Ramos (cell line): ENCODE results near the gene OPHN1.

Source experiments
- in situ Hi-C: fragments of 300-500 bp; cut with MboI; formaldehyde crosslinking; loops from one replicate; pipeline ENCODE4 v1.14.3; 2022; ENCODE audit warnings: low sequenced_read_pairs; ENCODE audit not compliant: unreplicated experiment

The OPHN1 gene

DNA sequence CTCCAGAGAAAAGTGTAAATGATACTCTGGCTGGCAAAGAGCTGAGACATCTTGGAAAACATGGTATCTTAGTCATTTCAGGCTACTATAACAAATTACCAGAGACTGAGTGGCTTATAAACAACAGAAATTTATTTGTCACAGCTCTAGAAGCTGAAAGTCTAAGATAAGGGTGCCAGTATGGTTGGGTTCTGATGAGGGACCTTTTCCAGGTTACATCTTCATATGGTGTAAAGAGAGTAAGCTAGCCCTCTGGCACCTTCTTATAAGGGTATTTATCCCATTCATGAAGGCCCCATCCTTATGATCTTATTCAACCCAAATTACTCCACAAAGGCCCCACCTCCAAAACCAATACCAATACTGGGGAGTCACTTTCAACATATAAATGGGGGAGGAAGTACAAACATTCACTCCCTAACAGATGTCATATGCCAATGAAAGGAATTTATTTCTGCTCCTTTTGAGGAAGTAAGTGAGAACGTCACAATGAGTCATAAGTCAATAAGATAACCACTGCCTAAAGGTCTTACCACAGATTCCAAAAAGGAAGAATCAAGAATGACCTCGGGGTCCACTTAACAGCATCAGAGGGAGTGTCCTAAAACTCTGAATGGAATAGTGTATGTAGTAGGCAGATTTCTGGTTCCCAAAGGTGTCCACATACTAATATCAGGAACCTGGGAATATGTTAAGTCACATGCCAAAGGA, 246.6 kb downstream of the OPHN1 start:
- in situ Hi-C loops = loop anchor here (25.0 kb wide), 1 partner anchor 526 kb away; no protein-coding TSS in a partner anchor

DNA sequence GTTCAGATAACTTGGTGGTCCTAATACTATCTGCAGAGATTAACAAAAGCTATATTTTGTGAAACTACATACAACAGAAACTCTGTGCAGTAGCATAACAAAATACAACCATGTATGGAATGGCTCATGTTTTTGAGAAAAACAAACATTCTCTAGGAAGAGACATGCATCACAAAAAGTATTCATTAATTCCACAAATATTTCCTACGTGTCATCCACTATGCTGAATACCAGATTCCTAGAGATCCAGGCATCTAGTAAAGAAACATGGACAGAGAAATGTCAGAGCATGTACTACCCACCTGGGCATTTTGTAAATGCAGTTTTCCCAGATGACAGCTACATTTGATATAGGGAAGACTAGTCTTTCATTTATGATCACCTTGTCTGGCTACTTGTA, 248.1 kb downstream of the OPHN1 start:
- in situ Hi-C loops = loop anchor here (25.0 kb wide), 1 partner anchor 527 kb away; no protein-coding TSS in a partner anchor

DNA sequence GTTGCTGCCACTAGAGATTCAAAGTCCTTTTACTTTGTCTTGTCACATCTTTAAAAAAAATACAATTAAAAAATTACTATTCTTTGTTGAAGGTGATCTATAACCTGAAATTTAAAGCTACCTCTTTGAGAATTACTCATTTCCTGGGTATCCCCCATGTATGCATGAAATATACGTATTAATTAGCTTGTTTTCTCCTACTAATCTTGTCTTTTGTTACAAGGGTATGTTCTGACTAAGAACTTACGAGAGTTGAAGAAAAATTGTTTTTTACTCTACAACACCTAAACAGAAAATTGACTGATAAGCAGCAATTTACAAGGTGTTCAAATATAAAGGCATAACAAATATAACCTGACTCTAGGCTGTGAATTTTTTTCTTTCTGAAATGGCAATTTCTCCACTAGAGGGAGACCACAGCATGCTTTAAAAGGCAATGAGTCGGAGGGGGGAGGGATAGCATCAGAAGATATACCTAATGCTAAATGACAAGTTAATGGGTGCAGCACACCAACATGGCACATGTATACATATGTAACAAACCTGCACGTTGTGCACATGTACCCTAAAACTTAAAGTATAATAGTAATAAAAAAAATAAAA, 249.6 kb downstream of the OPHN1 start:
- in situ Hi-C loops = loop anchor here (25.0 kb wide), 1 partner anchor 529 kb away; no protein-coding TSS in a partner anchor

DNA sequence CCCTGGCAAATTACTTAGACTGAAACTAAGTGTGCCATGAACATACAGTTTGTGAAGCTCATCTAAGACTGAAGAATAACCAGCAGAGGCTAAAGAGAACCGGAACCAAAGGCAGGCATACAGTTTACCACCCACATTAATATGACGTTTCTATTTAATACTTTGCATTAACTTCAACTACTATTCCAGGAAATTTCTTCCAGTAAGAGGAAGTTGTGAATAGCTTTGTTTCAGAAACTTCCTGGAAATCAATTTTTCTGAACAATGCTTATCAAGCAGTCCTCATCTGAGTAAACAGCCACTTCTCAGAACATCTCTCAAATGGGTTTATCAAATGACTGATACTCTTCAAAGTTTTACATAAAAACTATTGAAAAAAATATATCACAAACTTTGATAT, 252.7 kb downstream of the OPHN1 start:
- in situ Hi-C loops = loop anchor here (25.0 kb wide), 1 partner anchor 532 kb away; no protein-coding TSS in a partner anchor

DNA sequence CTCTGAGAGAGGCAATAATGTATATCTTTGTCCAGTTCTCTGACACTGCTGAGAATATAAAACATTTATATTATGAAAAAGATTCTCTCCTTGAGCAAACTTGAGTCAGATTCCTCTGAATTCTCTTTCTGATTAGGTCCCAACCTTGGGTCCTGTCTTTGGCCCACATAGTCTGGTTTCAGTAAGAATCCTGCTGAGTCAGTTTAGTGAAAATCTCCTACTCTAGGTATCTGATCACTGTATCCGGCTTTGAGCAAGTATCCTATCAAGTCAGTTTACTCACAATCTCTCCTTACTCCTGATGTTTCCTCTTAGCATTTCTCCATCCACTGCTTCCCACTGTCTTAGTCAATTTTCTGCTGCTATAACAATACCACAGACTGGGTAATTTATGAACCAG, 253.9 kb downstream of the OPHN1 start:
- in situ Hi-C loops = loop anchor here (25.0 kb wide), 1 partner anchor 533 kb away; no protein-coding TSS in a partner anchor

DNA sequence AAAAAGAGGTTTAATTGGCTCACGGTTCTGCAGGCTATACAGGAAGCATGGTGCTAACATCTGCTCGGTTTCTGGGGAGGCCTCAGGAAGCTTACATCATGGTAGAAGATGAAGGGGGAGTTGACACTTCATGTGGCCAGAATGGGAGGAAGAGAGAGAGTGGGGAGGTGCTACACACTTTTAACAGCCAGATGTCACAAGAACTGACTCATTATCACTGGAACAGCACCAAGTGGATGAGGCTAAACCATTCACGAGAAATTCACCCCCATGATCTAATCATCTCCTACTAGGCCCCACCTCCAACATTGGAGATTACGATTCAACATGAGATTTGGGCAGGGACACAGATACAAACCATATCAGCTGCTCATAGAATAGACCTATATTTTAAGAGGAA, 255.8 kb downstream of the OPHN1 start:
- in situ Hi-C loops = loop anchor here (25.0 kb wide), 1 partner anchor 535 kb away; no protein-coding TSS in a partner anchor

DNA sequence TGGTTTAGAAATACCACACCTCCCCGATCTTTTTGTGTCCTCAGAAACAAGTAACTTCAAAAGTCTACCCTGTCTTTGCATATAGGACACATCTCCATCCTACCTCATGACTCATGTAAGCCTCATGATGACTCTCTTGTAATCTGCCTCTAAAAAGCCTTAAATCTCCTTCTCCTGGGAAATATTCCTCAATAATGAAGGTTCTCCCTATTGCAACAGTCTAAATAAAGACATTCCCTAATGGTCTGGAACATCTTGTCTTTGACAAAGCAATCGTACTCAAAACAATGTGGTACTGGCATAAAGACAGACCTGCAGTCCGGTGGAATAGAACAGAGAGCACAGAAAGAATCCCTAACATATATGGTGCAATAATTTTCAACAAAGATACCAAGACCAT, 257.7 kb downstream of the OPHN1 start:
- in situ Hi-C loops = loop anchor here (25.0 kb wide), 1 partner anchor 537 kb away; no protein-coding TSS in a partner anchor

DNA sequence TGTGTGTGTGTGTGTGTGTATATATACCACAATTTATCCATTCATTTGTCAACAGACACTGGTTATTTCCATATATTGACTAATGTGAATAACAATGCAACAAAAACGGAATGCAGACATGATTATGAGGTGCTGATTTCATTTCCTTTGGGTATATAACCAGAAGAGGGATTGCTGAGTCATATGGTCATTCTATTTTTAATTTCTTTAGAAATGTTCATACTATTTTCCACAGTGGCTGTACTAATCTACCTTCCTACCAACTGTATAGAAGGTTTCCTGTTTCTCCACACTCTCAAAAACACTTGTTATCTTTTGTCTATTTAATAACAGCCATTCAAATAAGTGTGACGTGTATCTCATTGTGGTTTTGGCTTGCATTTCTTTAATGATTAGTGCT, 269.9 kb downstream of the OPHN1 start:
- in situ Hi-C loops = no loop called here

DNA sequence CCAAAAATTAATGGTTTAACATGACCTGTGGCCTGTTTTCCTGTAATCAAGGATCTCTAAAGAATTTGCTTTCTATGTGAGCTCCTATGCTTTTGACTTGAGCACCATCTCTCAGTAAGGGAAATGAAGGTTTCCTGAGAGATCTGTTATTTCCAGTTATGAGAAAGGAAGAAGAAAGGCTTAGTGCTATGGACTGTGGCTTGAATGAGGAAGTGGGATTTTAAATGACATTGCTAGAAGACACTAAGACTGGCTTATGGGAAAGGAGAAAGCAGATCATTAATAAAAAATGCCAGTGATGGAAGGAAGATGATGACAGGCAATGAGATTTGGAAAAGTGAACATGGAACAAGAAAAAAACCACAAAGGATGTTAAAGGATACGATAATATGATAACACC, 285.4 kb downstream of the OPHN1 start:
- in situ Hi-C loops = no loop called here

DNA sequence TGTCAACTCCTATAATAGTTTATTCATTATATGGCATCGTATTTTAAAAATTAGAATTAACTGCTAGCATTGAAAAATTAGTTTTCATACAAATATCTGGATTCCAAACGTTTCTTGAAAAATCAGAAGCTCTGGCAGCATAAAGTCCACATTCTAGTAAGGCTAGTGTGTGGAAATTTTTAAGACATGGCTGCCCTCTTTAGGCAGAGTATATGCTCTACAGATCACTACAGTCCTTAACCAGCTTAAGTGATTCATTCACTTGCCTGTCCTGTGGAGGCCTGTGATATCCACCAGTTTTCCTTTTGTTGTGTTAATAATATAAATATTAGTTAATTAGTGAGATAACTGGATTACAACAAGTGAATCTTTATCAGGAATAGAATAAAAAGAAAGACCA, 287.2 kb downstream of the OPHN1 start:
- in situ Hi-C loops = no loop called here

DNA sequence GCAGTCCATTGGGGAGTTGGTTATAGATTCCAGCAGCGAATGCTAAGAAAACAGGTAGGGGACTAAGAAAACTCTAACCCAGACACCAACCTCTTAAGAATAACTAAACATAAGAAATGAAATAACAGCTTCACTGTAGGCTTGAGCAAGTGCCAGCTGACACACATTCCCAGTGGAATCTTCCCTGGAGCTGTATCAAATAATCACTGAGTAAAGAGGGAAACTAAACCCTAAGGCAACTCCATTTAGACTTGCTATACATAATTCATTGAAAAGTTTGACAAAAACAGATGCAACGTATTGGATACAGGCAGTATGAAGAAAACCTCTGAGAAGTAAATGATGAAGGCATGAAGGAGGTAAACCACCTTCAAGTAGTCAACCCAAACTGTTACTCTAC, 293.5 kb downstream of the OPHN1 start:
- in situ Hi-C loops = no loop called here

DNA sequence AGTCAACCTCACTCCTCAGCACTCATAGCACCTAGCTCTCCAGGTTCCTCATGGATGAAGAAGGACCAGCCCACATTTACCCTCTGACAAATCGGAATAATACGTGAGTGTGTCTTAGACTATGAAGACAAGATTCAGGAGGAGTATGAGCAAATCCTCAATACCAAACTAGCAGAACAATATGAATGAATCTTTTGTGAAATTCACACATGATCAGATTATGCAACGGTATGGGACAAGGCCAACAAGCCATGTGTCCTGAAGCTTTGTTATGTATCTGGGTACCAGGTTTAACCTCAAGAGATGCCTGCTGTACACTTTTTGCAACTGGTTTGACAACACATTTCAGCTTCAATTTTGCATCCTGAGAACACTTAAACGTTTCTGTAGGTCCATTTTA, 300.1 kb downstream of the OPHN1 start:
- in situ Hi-C loops = no loop called here

DNA sequence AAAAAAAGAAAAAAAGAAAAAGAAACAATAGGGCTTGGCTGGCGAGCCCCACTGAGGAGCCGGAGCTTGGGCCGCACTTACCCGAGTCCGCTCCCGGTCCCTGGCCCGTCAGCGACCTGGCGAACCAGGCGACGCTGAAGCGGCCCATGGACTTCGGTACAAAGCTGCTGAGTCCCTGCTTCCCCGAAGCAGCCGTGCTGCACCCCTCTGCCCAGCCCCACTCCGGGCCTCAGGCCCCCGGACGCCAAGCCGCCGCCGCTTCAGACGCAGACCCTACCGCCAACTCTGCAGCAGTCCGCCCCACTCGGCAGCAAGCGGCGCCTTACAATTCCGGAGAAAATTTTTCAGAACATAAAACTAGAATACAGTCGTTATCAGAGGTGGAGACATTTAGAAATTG, 300.5 kb downstream of the OPHN1 start:
- in situ Hi-C loops = no loop called here

DNA sequence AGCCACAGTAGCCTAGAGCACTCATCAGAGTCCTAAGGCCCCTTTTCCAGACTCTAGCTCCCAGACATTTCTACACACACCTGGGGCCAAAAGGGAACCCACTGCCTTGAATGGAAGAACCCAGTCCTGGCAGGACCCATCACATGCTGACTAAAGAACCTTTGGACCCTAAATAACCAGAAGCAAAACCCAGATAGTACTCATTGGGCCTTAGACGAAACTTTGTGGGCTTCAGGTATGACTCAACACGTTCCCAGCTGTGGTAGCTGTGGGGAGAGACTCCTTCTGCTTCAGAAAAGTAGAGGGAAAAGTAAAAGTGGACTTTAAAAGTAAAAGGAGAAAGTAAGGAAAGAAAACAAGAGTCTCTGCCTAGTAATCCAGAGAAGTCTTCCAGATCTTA, 311.5 kb downstream of the OPHN1 start:
- in situ Hi-C loops = no loop called here

DNA sequence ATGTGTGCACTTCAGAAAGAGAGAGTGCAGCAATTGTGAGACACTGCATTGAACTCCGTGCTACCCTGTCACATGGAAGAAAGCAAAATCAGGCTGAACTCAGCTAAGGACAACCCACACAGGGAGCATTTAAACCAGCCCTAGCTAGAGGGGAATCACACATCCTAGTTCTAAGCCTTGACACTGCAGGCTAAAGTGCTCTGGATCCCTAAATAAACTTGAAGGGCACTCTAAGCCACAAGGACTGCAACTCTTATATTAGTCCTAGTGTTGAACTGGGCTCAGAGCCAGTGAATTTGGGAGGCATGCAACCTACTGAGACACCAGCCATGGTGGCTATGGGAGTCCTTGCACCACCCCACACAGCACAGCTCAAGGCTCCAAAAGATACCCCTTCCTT, 311.9 kb downstream of the OPHN1 start:
- in situ Hi-C loops = no loop called here

DNA sequence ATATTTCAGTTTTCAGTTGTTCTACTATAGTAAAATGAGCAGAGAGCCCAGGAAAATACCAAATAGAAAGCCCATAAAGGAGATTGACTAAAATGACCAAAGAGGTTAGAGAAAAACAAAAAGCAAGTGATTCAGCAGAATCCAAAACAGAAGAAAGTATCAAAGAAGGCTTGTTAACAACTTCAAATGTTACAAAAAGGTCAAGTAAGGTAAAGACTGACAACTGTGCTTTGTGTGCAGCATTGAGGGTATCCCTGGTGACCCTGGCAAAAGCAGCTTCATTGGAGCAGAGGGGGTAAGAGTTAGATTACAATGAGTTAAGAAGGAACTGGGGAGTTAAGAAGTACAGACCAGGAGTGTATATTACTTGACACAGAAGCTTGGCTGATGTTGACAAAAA, 317.9 kb downstream of the OPHN1 start:
- in situ Hi-C loops = no loop called here

DNA sequence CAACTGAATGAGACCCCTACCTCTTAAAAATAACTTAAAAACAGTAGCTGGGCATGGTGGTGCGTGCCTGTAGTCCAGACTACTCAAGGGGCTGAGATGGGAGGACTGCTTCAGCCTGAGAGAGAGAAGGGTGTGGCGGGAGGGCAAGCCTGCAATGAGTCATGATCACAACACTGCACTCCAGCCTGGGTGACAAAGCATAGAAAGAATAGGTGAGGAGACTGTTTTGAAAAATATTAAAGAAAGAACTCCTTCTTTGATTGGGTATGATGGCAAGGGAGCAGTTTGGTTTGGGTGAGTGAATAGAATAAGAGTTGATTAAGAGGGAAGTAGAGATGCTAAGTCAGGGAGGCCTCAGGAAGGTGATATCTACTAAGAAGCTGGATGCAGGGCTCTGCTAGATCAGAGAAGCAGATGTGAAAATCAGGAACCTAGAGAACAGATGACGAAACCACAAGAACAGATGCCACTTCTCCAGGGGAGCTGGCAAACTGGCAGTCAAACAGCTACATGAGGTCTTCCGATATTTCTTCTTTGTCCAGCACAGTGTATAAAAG, 318.6 kb downstream of the OPHN1 start:
- in situ Hi-C loops = no loop called here

DNA sequence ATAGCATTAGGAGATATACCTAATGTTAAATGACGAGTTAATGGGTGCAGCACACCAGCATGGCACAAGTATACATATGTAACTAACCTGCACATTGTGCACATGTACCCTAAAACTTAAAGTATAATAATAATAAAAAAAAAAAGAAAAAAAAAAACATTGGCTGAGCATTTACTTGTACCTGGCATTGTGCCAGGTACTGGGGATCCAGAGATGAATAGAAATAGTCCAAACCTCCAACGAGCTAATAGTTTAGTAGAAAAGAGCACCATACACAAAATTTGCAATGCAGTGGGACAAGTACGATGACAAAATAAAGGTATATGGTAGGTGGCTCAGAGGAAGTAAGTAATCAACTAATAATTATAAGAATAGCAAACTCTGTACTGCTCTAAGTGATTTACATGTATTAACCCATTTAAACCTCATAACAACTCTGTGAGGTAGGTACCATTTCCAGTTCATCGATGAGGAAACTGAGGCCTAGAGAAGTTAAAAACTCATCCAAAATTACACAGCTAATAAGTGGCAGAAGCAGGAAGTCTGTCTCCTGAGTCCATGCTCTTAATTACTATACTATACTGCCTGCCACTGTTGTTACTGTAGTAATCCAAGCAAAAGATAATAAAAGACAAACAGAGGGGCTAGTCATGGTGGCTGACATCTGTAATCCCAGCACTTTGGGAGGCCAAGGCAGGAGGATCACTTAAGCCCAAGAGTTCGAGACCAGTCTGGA, 319.3 kb downstream of the OPHN1 start:
- in situ Hi-C loops = no loop called here

DNA sequence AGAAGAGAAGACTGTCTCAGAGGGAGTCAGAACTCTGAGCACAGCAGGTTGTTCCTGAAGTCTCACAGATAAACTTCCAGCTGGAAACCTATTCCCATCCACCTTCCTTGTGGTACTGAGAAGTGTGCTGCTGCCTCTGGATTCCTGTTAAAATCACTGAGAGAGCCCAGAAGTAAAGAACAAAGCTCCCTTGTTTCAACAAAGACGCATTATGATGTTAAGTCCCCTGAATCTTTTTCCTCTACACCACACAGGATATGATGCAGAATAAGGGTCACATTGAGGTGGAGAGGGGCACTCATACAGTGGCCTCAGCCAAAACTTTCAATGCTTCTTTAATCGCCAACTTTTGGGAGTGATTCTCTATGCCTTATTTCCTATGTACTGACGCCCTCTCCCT, 321.0 kb downstream of the OPHN1 start:
- in situ Hi-C loops = no loop called here

DNA sequence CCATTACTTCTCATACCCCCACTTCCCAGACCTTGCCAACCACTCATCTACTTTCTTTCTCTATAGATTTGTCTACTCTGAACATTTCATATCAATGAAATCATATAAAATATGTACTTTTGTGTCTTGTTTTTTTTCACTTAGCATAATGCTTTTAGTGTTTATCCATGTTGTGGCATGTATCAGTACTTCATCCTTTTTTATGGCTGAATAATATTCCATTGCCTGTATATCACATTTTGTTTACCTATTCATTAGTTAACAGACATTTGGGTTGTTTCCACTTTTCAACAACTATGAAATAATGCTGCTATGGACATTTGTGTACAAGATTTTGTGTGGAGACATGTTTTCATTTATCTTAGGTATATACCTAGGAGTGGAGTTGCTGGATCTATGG, 324.1 kb downstream of the OPHN1 start:
- in situ Hi-C loops = no loop called here

DNA sequence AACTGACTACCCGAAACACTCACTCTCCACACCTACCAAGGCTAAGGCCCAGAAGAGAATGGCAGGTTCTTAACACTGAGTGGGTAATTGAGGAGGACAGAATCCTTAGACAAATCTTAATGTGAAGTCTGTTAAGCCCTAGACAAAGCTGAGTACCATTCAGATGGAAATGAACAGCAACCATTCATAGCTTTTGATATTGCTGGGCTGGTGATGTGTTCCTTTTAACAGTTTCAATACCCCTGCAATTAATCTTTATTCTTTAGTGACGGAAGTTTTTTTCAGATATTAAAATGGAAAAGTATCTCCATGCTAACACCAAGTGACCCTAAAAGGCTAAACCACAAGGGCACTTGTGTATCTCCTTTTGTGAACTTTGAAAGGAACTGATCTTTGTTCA, 334.9 kb downstream of the OPHN1 start:
- in situ Hi-C loops = no loop called here
